GM19099 (cell line): ENCODE measurements around the gene JADE2.

ENCODE experiments used
- POLR2A ChIP-seq: IDR thresholded peaks from 3 replicates; pipeline ENCODE4 v1.6.1; 2011; ENCODE audit warnings: low read depth; ENCODE audit not compliant: insufficient read length; ENCODE audit errors: extremely low read depth

The JADE2 gene

DNA sequence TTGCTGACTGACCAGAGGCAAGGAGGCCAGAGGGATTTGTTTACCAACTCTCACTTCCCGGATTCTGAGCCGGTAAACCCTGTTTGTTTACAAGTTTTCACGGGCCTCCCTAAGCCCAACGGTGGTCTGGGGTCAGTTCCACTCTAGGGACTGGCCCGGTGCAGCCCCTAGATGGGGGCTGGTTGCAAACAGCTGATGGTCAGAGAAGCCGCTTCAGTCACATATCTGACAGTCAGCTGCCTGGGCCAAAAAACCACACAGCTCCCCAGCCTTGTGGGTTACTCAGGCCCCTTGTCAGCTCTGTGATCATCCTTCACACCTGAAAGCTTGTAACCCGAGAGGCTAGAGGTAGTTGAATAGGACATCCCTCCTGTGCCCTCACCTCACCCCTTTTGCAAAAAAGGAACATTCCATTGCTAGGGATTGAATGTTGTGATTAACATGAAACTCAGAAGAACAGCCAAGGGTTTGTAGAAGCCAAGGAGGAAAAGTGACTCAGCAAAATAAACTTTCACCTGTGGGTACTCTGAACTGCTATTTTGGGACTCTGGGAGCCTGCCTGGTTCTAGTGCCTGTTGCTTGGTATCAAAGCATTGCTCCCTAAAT, 66.8 kb downstream of the JADE2 start:
- no peak for TF ChIP-seq POLR2A

DNA sequence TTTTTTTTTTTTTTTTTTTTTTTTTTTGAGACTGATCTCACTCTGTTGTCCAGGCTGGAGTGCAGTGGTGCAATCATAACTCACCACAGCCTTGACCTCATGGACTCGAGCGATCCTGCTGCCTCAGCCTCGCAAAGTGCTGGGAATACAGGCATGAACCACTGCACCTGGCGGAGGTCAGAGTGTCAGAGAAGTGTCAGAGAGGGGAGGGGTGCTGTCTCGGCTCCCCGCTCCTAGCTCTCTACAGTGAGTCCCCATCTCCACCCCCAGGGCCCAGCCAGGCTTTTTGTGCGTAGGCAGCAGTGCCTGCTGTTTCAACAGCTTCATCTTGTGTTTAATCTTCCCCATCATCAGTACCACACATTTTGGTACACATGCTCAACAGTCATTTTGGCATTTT, 68.9 kb downstream of the JADE2 start:
- TF ChIP-seq POLR2A: no peak

DNA sequence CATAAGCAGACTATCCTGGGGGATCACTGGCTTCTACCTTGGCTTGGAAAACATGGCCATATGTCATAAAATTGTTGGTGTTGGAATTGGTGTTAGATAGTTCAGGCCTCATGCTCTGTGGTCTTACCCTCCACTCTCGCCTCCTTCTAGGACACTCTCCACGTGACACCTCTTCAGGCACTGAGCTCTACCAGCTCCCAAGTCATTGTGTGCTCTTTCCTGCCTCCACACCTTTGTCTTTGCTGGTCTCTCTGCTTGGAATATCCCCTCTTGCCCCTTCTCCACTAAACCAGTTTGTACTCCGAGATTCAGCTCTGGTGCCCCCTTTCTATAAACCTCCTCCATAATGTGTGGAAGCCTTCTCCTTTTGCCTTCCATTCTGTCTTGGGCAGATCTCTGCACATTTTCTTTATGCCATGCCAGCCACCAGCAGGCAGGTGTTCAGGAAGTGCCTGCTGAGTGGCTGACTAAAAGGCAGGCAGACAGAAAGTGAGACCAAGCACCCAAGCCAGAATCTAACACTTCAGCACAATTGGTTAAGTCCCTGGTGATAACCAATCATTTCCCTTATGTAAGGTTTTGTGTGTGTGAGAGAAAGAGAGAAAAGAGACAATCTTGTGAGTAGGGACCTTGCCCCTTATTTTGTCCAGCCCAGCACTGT, 69.5 kb downstream of the JADE2 start:
- peak; percentile 38 for TF ChIP-seq POLR2A

DNA sequence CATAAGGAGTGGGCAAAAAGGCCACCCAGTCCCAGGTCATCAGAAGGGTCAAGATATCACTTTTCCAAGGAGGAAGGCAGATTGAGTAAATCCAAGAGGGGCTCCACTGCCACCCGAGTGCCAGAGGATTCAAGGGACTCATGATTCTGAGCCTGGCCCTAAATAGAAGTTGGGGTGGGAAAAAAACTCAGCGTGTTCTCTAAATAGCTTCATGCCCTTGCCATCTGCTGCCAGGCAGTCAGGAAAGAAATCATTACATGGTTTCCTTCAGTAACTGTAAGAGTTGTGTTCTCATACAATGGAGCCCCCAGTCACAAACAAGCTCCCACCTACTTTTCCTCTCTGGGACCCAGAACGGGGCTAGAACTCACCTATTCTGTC, 70.0 kb downstream of the JADE2 start:
- TF ChIP-seq POLR2A: no peak

DNA sequence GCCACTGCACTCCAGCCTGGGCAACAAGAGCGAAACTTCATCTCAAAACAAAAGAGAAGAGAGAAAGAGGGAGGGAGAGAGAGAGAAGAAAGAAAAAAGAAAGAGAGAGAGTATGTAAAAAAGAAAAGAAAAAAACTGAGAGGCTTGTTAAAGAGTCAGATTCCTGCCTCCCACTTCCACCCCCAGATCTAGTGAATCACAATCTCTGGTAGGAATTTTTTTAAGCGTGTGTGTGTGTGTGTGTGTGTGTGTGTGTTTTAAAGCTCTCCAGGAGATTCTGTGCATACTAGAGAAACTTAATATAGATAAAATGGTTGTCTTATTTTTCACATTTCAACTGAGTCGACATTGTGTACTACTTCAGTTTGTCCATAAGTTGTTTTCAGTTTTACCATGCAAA, 75.1 kb downstream of the JADE2 start:
- no peak for TF ChIP-seq POLR2A

DNA sequence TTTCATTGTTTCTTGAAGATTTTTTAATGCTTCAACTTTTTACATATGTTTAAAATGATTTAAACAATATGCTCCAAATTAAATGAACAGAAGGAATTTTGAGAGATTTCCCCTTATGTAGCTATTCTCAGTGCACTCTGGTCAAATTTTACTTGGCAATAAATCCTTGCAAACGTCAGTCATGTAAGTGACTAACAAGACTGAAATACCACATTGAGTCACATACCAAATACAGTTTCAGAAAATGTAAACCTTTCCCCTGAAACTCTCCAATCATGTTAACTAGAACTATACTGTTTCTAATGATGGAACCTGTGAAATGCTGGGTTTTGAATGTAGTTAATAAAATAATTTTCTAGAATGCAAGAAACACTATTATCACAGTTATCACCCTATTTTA, 77.6 kb downstream of the JADE2 start:
- TF ChIP-seq POLR2A: no peak

DNA sequence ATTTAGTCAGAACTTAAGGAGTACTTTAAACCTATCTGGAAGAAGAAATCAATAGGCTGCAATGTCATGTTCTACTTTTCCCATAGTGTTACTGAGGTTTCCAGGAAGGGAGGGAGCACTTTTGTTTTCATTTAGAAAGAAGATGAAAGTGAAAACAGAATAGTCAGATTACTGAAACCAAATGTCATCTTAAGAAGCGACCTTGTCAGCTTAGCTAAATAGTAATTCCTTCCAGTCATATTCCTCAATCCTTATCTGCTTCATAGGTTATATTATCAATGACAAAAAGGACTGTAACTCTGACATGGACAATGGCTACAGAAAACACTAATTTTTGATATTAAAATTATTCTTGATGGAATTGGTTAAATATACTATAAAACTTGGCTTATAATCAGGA, 79.4 kb downstream of the JADE2 start:
- no peak for TF ChIP-seq POLR2A

DNA sequence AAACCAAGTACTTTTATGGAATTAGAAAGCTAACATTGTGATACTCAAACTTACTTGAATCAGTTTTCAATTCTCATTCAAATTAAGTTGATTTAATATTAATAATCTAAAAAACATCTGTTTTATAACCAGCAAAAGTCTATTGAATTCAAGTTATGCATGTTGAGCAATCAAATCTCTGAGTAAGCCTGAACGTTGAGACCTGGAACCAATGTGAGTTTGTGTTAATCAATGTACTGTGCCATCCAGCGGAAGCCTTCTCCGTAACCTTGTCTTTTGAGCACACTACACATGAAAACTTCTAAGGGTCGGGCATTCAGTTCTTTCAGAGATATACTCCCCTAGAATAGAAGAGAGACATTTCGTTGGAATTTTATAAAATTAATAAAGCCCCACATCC, 81.3 kb downstream of the JADE2 start:
- no peak for TF ChIP-seq POLR2A

DNA sequence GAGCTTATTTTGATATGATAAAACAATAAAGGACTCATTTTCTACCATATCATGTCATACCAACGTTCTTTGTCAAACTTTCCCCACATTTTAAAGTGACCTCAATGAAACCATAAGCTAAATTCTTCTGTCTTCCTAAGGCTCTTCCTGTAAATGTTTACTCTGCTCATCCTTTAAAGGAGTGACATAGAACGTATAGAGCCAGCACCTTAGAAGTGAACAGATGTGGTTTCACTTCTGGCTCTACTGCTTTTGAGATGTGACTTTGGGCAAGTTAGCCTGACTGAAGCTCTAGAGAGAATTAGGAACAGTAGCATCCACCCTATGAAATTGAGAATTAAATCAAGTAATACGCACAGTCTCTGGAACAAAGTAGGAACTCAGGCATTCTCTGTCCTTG, 83.1 kb downstream of the JADE2 start:
- TF ChIP-seq POLR2A: no peak

DNA sequence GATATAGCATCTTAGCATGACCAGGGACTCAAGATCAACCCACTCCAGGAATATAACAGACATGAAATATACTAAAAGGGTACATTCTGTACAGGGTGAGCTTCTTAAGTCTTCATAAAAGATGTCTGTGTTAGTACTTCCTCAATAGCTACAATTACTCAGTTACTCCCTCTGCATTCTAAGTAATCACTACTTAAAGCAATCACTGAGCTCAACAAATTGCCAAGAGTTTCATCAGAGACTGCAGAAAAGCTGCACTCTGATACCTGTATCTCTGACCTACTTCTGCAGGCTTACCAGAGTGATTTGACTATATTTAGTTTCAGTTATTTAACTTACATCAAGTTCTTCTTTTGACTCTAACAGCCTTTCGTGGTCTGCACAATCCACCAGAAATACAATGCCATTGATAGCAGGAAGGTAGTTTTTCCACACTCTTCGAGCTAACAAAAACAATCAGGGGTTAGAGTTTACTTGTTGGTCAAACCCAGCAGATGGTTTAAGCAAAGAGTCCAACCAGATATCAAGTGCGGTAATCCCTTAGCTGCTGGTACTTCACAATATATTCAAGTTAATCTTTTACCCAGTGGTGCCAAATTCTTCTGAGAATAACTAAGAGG, 83.9 kb downstream of the JADE2 start:
- TF ChIP-seq POLR2A: no peak

DNA sequence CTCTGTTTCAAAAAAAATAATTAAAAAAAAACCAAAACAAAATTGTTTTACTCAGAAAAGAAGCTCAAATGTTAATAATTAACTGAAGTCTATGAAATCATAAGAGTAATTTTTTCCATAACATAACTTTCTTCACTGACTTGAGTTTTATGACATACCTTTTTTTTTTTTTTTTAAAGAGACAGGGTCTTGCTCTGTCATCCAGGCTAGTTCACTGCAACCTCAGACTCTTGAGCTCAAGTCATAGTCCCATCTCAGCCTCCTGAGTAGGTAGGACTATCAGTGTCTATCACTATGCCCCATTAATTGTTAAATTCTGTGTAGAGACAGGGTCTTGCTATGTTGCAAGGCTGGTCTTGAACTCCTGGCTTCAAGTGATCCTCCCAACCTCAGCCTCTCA, 85.3 kb downstream of the JADE2 start:
- no peak for TF ChIP-seq POLR2A

DNA sequence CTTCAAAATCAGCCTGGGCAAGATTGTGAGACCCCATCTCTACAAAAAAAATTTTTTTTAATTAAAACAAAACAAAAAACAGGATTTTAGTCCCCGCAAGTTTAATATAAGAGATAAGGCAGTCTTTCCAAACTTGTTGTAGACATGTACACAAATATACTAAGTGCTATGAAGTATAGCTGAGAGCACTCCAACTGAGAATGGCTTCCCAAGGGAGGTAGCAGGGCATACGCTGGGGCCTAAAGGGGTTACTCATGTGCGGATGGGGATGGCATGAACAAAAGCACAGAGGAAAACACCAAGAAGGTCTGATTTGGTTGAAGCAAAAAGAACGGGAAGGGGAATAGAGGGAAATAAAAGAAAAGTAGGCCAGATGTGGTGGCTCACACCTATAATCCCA, 86.0 kb downstream of the JADE2 start:
- no peak for TF ChIP-seq POLR2A

DNA sequence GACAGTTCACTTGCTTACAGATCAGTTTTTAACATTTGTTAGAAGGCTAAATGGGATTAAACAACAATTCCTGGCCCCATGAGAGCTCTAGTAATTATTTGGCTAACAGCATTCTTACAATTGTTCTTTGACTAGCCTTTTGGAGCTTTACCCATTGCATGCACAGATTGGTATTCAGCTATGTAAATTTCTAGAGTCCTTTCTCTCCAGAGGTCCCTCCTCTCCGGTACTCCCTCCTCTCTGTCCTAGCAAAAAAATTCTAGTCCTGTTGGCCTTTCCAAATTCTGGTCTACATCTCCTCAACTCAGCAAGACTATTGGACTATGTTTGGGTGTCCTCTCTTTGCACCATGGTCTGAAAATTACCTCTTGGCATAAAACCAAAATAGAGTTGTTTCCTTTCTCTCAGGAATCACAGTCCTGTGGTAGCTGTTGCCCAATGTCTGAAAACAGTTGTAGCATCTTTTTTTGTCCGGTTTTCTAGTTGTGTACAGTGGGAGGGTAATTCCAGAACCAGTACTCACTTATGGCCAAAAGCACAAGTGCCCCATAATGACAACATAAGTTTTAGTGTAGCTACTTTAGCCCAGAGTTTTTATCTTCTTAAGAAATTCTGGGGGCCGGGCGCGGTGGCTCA, 89.1 kb downstream of the JADE2 start:
- no peak for TF ChIP-seq POLR2A

DNA sequence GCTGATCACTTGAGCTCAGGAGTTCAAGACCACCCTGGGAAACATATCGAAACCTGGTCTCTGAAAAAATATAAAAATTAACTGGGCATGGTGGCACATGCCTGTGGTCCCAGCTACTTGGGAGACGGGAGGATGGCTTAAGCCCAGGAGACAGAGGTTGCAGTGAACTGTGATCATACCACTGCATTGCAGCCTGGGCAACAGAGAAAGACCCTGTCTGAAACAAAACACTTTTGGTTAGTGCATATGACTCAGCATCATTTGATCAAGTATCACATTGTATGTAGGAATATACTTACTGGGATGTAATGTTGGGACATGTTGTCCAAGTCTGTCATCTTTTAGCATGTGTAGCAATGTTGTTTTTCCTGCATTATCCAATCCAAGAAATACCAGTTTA, 95.2 kb downstream of the JADE2 start:
- TF ChIP-seq POLR2A: no peak

DNA sequence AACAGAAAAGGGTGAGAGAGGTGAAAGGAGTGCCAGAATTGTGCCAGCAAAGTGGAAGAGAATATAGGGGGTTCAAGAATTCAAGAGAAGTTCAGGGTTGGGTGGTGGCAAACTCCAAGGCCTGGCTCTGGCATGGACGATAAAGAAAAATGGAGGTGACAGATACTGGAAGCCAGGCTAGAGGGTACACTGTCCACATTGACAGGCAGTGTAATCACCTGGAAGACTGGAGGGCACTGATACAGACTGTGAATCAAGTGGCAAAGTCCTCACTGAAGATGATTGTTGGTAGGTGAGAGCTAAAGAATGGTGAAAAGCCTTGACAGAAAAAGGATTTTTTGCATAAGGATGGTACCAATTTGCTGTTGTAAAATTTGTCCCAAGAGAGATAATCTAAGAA, 100.1 kb downstream of the JADE2 start:
- TF ChIP-seq POLR2A: no peak
